Spinal cord (tissue), 10 donors: ENCODE results near the gene RIPK4. TPM values are rescaled to one million over a fixed set of nuclear protein-coding genes. Genes with fewer than 3 reads are reported as not detected.

ENCODE experiments used
- DNase-seq, 6 donors: peaks; one replicate each; pipeline versions ENCODE4 v3.0.0 to v3.0.0-alpha.2; 2013 to 2015; ENCODE audit warnings: low spot score in 6 of 6, low read depth in 4 of 6
- H3K27ac ChIP-seq: one replicate; pipeline ENCODE4 v1.5.1; 2013; ENCODE audit warnings: low read depth, low read length, control low read depth
- H3K27me3 ChIP-seq: one replicate; pipeline ENCODE4 v1.6.1; 2013; ENCODE audit warnings: low read length; ENCODE audit not compliant: control insufficient read depth, insufficient read depth
- H3K36me3 ChIP-seq: one replicate; pipeline ENCODE4 v1.6.1; 2013; ENCODE audit warnings: low read length; ENCODE audit not compliant: control insufficient read depth, insufficient read depth
- H3K4me1 ChIP-seq: one replicate; pipeline ENCODE4 v1.6.1; 2013; ENCODE audit warnings: low read length; ENCODE audit not compliant: control insufficient read depth, insufficient read depth
- H3K4me3 ChIP-seq: one replicate; pipeline ENCODE4 v1.5.1; 2013; ENCODE audit warnings: low read depth, low read length, control low read depth
- H3K9me3 ChIP-seq: one replicate; pipeline ENCODE4 v1.6.1; 2013; ENCODE audit warnings: low read length; ENCODE audit not compliant: control insufficient read depth, insufficient read depth
- WGBS: methylation state at CpG from one replicate; pipeline ENCODE4 v1.1.5; 2013; ENCODE audit warnings: missing lambda C conversion rate; ENCODE audit not compliant: insufficient coverage; 5-methylcytosine and 5-hydroxymethylcytosine counted together
- polyA plus RNA-seq, 2 donors: library from polyadenylated mRNA; unstranded; fragments of 120-200 nt; gene quantifications; one replicate each; pipeline ENCODE4 v1.2.1, GENCODE V29; 2013; ENCODE audit not compliant: insufficient read length in 2 of 2
- total RNA-seq, 2 donors: library from RNA; depleted of rRNA in 1 of 2; stranded (reverse); fragments of 120-200 nt in 1 of 2; fragments of >200 nt in 1 of 2; gene quantifications; one replicate each; pipeline versions ENCODE4 v1.2.3 to v1.2.4, GENCODE V29; 2013 to 2014
- donor health status: healthy.

Gene RIPK4
- total and polyA plus RNA-seq, 4 donors: 0.10 to 0.11 (median 0.11) TPM; not detected in 1

DNA sequence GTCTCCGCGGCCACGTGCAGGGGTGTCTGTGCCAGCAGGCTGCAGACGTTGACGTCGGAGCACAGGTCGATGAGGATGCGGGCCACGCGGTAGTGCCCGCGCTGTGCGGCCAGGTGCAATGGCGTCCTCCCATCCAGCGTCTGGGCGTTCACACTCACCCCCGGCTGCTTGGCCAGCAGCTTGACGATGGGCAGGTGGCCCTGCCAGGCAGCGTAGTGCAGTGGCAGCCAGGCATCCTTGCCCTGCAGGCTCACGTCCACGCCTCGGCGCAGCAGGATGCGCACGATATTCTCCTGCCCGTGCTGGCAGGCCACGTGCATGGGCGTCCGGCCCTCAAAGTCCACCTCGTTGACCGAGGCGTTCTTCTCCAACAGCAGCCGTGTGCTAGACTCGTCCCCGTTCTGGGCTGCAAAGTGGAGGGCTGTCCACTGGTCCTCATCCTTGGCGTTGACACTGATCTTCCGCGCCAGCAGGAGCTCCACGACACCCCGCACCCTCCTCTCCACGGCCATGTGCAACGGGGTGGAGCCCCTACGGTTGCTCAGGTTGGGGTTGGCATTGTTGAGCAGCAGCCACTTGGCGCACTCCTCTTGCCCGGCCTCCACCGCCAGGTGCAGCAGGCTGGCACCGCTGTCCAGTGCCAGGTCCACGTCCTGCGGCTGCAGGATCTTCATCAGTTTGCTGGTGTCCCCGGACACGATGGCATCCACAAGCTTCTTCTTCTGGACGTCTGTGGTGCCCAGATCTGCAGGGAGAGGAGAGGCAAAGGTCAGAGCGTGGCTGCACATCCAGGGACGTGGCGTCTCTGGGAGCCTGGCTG lies 25.4 kb downstream of the RIPK4 start:
- 93% methylated on average over 55 of the region's 55 CpGs for WGBS
- no peak overlapping the region for H3K4me3 ChIP-seq

DNA sequence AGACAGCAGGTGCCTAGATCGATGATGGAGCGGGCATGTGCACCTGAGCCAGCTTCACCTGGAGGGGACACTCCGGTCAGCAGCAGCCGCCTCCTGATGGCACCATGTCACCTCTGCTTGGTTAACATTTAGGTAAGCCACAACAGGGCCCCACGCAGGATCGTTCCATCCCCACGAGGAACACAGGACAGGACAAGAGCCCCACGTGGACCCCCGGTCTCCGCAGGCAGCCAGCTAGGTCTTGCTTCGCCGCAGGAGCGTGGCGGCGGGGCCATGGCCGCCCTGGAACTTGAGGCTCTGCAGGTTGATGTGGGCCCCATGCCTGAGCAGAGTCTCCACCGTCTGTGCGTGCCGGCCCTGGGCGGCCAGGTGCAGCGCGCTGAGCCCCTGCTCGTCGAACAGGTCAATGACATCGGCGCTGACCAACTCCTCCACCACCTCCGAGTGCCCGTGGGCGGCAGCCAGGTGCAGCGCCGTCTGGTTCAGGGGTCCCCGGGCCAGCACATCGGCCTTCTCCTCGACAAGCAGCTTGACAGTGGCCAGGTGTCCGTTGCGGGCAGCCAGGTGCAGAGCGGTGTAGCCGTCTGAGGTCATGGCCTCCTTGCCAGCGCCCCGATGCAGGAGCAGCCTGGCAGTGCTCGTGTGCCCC lies 26.1 kb downstream of the RIPK4 start:
- H3K36me3 ChIP-seq: no peaks in the 10 kb centered on the region
- H3K4me3 ChIP-seq: no peak overlapping the region
- DNase-seq: no peak
- peaks cover 2% of the 10 kb centered on the region for H3K4me1 ChIP-seq
- H3K27me3 ChIP-seq: peaks cover 2% of the 10 kb centered on the region
- H3K9me3 ChIP-seq: peaks cover 4% of the 10 kb centered on the region
- WGBS: 95% methylated on average over 41 of the region's 41 CpGs
- no peak overlapping the region for H3K27ac ChIP-seq

More for the DNA sequence above, 25.4 kb downstream of the RIPK4 start:
- Histone ChIP-seq H3K27ac (no peak overlapping the region), H3K4me1 (peaks cover 4% of the 10 kb centered on the region), H3K36me3 (no peaks in the 10 kb centered on the region), H3K27me3 (peaks cover 2% of the 10 kb centered on the region), H3K9me3 (peaks cover 4% of the 10 kb centered on the region)
- no peak for DNase-seq

DNA sequence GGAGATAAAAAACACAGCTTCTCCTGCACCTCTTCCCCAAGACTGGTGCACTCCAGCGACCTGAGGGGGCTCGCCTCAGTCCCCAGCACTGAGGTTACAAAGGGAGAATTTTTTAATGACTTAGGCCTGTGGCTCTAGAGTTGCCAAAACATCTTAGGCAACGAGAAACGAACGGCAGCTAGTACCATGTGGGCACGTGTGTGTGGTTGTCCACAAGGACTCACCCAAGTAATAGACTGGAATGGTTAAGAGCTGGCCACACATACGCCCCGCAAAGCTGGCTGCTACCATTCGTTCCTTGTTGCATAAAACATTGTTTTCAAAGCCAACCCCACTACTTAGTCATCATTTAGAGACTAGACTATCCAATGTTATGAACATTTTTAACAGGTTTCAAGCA lies 26.9 kb downstream of the RIPK4 start:
- Histone ChIP-seq H3K4me3 (no peak overlapping the region), H3K27ac (no peak overlapping the region), H3K9me3 (peaks cover 4% of the 10 kb centered on the region), H3K4me1 (no peaks in the 10 kb centered on the region), H3K36me3 (no peaks in the 10 kb centered on the region), H3K27me3 (no peaks in the 10 kb centered on the region)
- DNase-seq: no peak
- WGBS: 90% methylated on average over 6 of the region's 9 CpGs

DNA sequence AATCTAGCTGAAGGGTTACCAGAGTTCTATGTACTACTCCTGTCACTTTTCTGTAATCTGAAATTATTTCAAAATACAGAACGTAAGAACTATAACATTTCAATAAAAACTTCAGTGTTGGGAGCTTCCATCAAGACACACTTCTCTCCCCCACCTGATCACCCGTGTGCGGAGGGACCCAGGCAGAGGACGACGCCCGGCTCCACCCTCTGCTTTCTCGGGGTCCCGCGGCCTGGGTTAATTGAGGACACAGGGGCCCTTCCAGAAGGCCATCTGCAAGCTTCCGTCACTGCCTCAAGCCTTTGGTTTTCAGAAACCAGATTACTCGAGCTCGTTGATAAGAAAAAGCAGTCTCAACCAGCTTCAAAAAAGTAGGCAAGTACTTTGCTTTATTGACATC lies 27.8 kb downstream of the RIPK4 start:
- Histone ChIP-seq H3K27ac (no peak overlapping the region), H3K27me3 (no peaks in the 10 kb centered on the region), H3K9me3 (peaks cover 4% of the 10 kb centered on the region), H3K36me3 (no peaks in the 10 kb centered on the region), H3K4me3 (no peak overlapping the region), H3K4me1 (no peaks in the 10 kb centered on the region)
- WGBS: 100% methylated on average over 8 of the region's 12 CpGs
- no peak for DNase-seq

GRCh38 chr21:41737651-41738324 lies 29.1 kb downstream of the RIPK4 start:
- 80% methylated on average over 2 of the region's 9 CpGs for WGBS
- Histone ChIP-seq H3K36me3 (no peaks in the 10 kb centered on the region), H3K4me3 (no peak overlapping the region), H3K27me3 (no peaks in the 10 kb centered on the region), H3K9me3 (peaks cover 4% of the 10 kb centered on the region), H3K4me1 (no peaks in the 10 kb centered on the region), H3K27ac (no peak overlapping the region)
- DNase-seq: no peak

DNA sequence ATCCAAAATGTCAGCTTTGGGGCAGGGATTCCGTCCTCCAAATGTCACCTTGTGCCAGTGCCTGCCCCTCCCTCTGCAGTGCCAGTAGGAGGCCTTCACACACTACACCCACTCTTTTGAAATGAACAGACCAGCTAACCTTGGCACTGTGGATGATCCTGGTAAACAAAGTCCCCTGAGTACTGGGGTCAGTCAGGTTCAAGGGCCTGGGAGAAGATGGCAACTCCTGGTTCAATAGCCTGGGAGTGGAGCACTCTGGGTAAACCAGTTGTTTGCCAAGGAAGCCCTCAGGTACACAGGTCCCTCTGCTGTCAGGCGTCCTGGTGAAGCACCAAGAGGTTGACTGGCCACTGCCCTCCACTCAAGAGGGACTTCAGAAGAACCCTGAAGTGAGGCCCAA lies 30.4 kb downstream of the RIPK4 start:
- Histone ChIP-seq H3K4me1 (no peaks in the 10 kb centered on the region), H3K27me3 (no peaks in the 10 kb centered on the region), H3K9me3 (peaks cover 4% of the 10 kb centered on the region), H3K36me3 (no peaks in the 10 kb centered on the region), H3K27ac (no peak overlapping the region), H3K4me3 (no peak overlapping the region)
- DNase-seq: no peak
- 90% methylated on average over 1 of the region's 2 CpGs for WGBS

DNA sequence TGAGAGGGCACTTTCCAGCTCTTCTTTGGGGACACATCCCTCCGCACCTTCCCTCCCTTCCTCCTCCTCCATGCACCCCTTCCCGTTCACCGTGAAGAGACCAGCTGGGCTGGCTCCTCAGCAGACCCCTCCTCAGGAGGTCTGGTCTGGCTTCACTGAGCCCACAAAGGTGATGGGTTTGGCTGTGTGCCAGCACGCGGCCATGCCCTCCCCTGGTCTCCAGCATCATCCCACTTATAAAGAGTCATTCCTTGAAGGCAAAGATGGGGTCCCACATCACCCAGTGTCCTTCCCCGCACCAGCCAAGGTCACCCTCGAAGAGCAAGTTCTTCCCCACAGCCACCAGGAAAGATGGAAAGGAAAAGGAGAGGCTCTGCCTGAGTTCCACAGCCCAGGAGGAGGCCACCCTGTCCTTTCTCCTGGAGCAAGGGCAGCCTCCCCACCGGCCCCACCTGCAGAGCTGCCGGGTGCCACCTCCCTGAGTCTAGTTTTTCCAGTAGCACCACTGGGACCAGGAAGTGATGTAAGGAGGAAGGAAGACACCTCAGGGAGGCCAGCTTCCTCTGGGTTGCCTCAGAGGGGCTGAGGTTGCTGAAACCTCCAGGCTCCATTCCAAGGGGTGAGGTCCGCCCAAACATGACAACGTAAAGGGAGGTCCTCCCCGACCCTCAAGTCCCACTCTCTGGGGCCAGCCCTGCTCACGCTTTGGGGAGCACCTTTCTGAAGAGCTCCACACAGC lies 32.7 kb downstream of the RIPK4 start:
- no peaks in the 10 kb centered on the region for H3K36me3 ChIP-seq
- no peaks in the 10 kb centered on the region for H3K4me1 ChIP-seq
- H3K4me3 ChIP-seq: no peak overlapping the region
- H3K9me3 ChIP-seq: peaks cover 4% of the 10 kb centered on the region
- no peak for DNase-seq
- 96% methylated on average over 9 of the region's 13 CpGs for WGBS
- H3K27me3 ChIP-seq: no peaks in the 10 kb centered on the region
- H3K27ac ChIP-seq: no peak overlapping the region

- no peak overlapping the region for H3K4me3 ChIP-seq
- H3K4me1 ChIP-seq: peaks cover 2% of the 10 kb centered on the region
- peaks cover 11% of the 10 kb centered on the region for H3K27me3 ChIP-seq
- no peaks in the 10 kb centered on the region for H3K36me3 ChIP-seq
- no peaks in the 10 kb centered on the region for H3K9me3 ChIP-seq
- H3K27ac ChIP-seq: no peak overlapping the region
- WGBS: no CpG with 5 or more reads among the region's 2 CpGs
- DNase-seq: no peak
Measured at GRCh38 chr21:41731081-41731480, 35.8 kb downstream of the RIPK4 start.

GRCh38 chr21:41730367-41730765 lies 36.5 kb downstream of the RIPK4 start:
- Histone ChIP-seq H3K9me3 (no peaks in the 10 kb centered on the region), H3K4me1 (peaks cover 10% of the 10 kb centered on the region), H3K36me3 (no peaks in the 10 kb centered on the region), H3K4me3 (no peak overlapping the region), H3K27me3 (peaks cover 18% of the 10 kb centered on the region), H3K27ac (no peak overlapping the region)
- WGBS: 56% methylated on average over 5 of the region's 6 CpGs
- DNase-seq: no peak
